ENCODE results near the gene DDX49.

DDX49 gene

GRCh38 chr19:18975869-18976268 is 56.4 kb downstream of the DDX49 start:
- DNase-seq (ENCODE audit: low read depth), result no peak
